GM18867 (cell line): Measurements from ENCODE around the gene STK38L.

Source experiments
- ATAC-seq: cut with Tn5 transposase; IDR thresholded peaks from one replicate; pipeline ENCODE4 v1.9.1; 2021; ENCODE audit warnings: mild to moderate bottlenecking, moderate library complexity; ENCODE audit not compliant: unreplicated experiment

Gene STK38L

DNA sequence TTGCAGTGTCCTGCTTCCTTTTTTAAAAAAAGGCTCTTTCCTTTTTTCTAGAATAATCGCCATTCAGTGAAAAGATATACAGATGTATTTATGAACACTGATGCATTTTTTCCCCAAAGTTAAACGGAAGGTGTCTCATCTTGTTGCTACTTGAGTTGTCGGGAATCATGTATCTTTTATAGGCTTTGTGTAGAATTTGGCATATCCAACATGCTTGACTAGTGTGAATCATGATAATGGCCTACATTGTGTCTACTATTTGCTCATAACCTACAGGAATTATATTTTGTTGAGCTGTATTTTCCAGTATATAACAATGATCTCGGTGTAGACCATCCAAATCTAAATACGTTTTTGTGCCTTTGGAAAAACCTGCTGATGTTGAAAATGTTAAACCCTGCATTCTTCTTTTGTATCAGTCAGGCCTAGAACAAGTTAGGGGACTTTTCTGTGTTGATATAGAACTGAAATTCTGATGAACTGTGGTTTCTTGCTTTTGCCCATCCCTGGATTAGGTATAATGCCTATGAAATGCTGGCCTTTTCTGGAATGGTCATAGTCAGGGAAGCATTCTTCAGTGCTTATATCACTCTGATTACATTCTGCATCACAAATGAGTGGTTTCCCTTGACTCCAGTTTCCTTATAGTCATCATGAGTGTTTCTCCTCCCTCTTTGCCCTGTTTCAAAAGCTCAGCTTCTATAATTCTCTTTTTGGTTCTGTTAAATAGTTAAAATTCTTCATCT lies 99.3 kb downstream of the STK38L start:
- no peak for ATAC-seq

DNA sequence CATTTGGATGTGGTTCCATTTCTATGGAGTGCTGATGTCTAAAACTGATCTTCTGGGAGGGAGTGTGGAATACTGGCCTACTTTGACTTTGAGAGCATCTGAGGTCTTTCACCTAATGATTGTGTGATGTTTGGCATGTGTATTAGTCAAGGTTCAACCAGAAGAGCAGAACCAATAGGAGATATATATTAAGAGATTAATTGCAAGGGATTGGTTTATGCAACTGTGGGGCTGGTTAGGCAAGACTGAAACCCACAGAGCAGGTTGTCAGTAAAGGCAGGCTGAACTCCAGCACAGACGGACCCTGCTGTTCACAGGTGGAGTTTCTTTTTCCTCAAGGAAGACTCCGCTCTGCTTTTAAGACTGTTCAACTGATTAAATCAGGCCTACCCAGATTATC lies 100.2 kb downstream of the STK38L start:
- no peak for ATAC-seq

DNA sequence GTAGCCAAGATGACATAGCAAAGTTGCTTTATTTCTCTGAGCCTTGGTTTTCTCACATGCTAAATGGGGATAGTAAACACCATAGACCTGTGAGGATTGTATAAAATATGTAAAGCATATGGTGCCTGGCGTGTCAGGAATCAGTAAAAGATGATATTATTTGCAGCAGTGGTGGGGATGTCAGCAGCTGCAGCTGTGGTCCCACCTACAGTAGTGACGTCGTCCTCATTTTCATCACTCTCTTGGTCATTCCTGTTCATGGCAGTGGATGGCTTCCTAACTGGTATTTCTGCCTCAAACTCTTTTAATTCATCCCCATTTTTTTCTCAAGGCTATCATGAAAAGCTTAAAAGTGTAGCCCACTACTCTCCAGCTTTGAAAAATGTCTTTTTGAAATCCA lies 100.7 kb downstream of the STK38L start:
- ATAC-seq = no peak

DNA sequence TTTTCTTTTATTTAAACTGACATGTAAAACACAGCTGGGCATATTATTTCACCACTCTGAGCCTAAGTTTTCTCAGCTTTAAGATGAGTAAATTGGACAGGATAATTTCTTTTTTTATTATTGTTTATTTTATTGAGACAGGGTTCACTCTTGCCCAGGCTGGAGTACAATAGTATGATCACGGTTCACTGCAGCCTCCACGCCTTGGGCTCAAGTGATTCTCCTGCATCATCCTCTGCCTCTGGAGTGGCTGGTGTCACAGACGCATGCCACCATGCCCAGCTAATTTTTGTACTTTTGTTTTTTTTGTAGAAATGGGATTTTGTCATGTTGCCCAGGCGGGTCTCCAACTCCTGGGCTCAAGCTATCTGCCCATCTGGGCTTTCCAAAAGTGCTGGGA lies 101.3 kb downstream of the STK38L start:
- ATAC-seq = no peak

DNA sequence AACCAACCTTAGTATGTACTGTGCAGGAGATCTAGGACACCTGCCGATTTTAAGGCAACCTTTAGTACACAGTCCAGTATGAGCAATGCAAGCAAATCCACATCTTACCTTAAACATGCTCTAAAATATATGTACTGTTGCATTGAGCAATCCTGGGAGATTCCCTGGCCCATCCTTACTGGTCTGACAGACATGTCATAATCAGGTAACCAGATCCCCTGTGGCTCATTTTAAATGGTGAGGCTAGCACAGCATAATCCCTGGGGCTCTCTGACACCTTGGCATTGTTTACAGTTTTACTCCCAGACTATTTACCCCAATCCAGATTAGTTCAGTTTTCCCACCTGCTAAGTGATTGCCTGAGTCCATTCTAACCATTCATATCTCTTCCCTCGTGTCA lies 103.7 kb downstream of the STK38L start:
- no peak for ATAC-seq

- ATAC-seq = no peak
These were observed 107.4 kb downstream of the STK38L start for GRCh38 chr12:27351476-27351875.

- ATAC-seq = no peak
These were observed 111.4 kb downstream of the STK38L start for GRCh38 chr12:27355486-27355885.

GRCh38 chr12:27355979-27356378 lies 111.9 kb downstream of the STK38L start:
- no peak for ATAC-seq

DNA sequence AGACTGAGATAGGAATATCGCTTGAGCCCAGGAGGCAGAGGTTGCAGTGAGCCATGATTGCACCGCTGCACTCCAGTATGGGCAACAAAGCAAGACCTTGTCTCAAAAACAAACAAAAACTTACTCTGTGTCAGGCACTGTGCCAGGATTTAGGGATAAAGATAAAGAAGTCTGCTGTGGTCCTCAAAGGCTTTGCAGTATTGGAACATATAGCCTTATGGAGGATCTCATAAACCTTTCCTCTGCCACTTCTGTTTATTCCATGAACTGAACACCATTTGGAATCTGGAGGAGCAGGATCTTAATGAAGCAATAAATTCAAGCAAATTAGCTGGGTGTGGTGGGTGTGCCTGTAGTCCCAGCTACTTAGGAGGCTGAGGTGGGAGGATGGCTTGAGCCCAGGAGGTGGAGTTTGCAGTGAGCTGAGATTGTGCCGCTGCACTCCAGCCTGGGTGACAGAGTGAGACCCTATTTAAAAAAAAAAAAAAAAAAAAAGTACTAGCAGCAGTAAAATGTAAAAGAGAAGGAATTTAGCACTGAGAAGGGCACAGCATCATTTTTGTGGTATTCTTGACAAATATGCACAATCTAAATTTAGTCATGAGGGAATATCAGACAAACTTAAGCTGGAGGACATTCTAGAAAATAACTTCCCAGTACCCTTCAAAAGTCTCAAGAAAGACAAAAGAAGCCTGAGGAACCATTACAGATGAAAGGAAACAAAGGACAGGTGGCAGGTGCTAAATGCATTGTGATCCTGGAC lies 115.7 kb downstream of the STK38L start:
- ATAC-seq = no peak

GRCh38 chr12:27361372-27361771 lies 117.3 kb downstream of the STK38L start:
- ATAC-seq = no peak

GRCh38 chr12:27366621-27367020 lies 122.5 kb downstream of the STK38L start:
- no peak for ATAC-seq

DNA sequence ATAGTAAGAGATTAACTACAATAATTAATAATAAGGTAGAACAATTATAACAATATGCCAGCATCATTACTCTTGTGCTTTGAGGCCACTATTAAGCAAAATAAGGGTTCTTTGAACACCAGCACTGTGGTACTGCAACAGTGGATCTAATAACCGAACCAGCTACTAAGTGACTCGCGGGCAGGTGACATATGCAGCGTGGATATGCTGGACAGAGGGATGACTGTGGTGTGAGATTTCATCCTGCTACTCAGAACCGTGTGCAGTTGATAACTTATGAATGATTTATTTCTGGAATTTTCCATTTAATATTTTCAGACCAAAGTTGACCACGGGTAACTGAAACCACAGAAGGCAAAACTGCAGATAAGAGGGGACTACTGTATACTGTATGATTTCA lies 123.0 kb downstream of the STK38L start:
- no peak for ATAC-seq
